ENCODE measurements around the gene NPR1.
A peak's percentile ranks its signal among the peaks of the same experiment; 100 is the strongest.

Gene NPR1

DNA sequence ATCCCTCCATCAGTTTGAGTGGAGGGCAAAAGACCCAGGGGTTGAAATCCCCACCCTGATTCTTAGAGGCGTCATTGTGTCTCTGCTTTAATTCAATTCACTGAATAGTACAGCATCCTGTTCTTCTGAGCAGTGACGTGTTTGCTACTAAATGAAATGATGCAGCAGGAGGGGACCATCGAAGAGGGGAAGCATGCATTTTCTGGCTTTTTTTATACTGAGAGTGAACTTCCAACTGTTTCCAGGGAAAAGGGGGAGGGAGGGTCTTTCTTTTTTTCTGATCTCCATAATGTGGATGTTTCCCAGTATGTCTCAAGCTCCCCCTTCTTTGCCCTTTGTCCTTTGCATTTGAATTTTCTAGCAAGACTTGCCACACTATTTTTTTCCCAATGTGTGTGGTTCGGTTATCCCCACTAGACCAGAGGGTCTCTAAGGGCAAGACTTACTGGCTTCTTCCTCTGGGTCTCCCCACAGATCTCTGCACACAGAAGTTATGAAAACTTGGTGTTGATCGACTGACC is 52.0 kb downstream of the NPR1 start:
- DNase-seq = no peak

GRCh38 chr1:153733970-153734369 is 55.5 kb downstream of the NPR1 start:
- DNase-seq = peak; percentile 41

GRCh38 chr1:153734396-153735089 is 56.1 kb downstream of the NPR1 start:
- no peak for DNase-seq

GRCh38 chr1:153735090-153735420 is 56.6 kb downstream of the NPR1 start:
- DNase-seq = no peak

DNA sequence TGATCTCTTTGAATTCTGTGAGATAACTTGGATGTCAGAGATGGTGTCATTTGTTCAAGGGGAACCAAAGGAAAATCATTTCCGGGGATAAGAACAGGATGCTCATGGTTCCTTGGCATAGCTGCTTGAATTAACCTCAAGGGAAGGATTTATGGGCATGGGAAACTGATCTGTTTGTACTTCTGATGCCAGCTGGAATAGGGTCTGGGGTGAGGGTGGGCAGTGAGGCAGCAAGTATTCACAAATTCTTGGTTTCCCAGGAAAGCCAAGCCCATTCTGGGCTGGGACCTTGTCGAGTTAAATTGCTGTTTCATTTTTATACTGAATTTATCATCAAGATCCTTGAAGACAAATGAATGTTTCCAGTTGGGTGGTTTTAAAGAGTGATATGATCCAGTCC is 63.5 kb downstream of the NPR1 start:
- DNase-seq = no peak

DNA sequence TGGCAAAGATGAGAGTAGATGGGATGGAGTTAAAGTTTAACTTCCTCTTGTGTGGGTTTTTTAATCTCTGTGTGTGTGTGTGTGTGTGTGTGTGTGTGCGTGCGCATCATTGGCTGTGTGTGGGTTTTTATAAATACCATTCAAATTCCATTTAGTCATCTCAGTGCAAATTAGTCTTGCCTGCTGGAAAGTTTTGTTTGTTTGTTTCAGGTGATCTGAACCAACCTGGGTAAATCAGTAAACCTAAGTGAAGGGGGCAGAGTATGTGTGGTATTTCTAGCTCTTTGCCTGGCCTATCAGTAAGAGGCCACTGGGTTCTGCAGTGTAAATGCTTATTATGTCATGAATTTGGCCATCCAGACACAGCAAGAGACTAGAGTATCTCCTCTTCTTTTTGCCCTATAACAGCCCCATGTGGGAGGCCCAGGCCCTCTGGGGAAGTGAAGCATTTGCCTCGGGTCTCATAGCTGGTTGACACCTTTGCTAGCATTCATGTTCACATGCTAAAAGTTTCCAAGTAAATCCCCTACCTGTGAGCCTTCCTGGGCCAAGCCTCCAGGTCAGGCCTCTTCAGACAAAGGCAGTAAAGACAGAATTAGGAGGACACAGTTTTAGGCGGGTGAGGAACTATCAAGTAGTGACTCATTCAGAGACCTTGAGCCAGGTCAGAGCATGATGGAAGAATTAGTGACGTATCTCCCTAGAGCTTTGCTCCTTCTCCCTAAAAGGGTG is 64.1 kb downstream of the NPR1 start:
- DNase-seq = no peak
